Stimulated activated effector memory CD8-positive, alpha-beta T cell treated with anti-CD3 and anti-CD28 coated beads, Interleukin-12 subunit alpha, Interleukin-12 subunit beta, amount 100 ng/mL, for 72 hours (primary cell): ENCODE measurements around the gene CCL1.
"Not testable (repeated sequence)": the region's sequence is repeated elsewhere in the genome, so short reads cannot be mapped to it uniquely, and the experiment has no call there.

Experiments used
- ATAC-seq: fragments of 150-1000 bp; cut with Tn5 transposase; 2 replicates; pipeline ENCODE4 v1.10.0; 2021
- DNase-seq, 2 donors: peaks; one replicate each; pipeline ENCODE4 v3.0.0; 2021 to 2022; ENCODE audit warnings: low spot score in 2 of 2
- H3K27ac Mint-ChIP-seq: one replicate; pipeline ENCODE4 v1.8.0; 2022; ENCODE audit warnings: mild to moderate bottlenecking, mixed read lengths
- H3K36me3 Mint-ChIP-seq: one replicate; pipeline ENCODE4 v1.8.0; 2022; ENCODE audit warnings: mild to moderate bottlenecking, mixed read lengths
- H3K4me1 Mint-ChIP-seq: one replicate; pipeline ENCODE4 v1.8.0; 2022; ENCODE audit warnings: mixed read lengths
- H3K4me3 Mint-ChIP-seq: one replicate; pipeline ENCODE4 v1.8.0; 2022; ENCODE audit warnings: mild to moderate bottlenecking, mixed read lengths
- H3K9me3 Mint-ChIP-seq: one replicate; pipeline ENCODE4 v1.8.0; 2022; ENCODE audit warnings: mixed read lengths

The CCL1 gene

GRCh38 chr17:34354637-34355036 lies 8.4 kb downstream of the CCL1 start:
- H3K4me1 Mint-ChIP-seq: no peaks in the 10 kb centered on the region
- DNase-seq (no peak), ATAC-seq (no peak)
- H3K9me3 Mint-ChIP-seq: peaks cover 3% of the 10 kb centered on the region
- no peaks in the 10 kb centered on the region for H3K36me3 Mint-ChIP-seq
- no peak overlapping the region for H3K4me3 Mint-ChIP-seq
- H3K27ac Mint-ChIP-seq: no peak overlapping the region

DNA sequence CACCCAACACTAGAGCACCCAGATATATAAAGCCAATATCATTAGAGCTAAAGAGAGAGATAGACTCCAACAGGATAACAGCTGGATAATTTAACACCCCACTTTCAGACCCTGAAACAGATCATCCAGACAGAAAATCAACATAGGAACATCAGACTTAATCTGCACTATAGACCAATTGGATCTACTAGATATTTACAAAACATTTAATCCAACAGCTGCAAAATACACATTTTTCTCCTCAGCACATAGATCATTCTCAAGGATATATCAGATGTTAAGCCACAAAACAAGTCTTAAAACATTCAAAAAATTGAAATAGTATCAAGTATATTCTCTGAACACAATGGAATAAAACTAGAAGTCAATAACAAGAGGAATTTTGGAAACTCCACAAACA lies 10.8 kb downstream of the CCL1 start:
- ATAC-seq: no peak
- no peak overlapping the region for H3K27ac Mint-ChIP-seq
- H3K4me3 Mint-ChIP-seq: no peak overlapping the region
- H3K9me3 Mint-ChIP-seq: peaks cover 3% of the 10 kb centered on the region
- H3K4me1 Mint-ChIP-seq: no peaks in the 10 kb centered on the region
- no peaks in the 10 kb centered on the region for H3K36me3 Mint-ChIP-seq
- no peak for DNase-seq

- Mint-ChIP-seq H3K4me1 (no peaks in the 10 kb centered on the region), H3K27ac (no peak overlapping the region), H3K4me3 (no peak overlapping the region), H3K9me3 (peaks cover 3% of the 10 kb centered on the region), H3K36me3 (no peaks in the 10 kb centered on the region)
- ATAC-seq (no peak), DNase-seq (no peak)
These were observed 11.9 kb downstream of the CCL1 start for GRCh38 chr17:34351096-34351495.

GRCh38 chr17:34349751-34350150 lies 13.3 kb downstream of the CCL1 start:
- H3K9me3 Mint-ChIP-seq: peaks cover 3% of the 10 kb centered on the region
- DNase-seq (no peak), ATAC-seq (no peak)
- no peak overlapping the region for H3K4me3 Mint-ChIP-seq
- H3K27ac Mint-ChIP-seq: no peak overlapping the region
- no peaks in the 10 kb centered on the region for H3K4me1 Mint-ChIP-seq
- no peaks in the 10 kb centered on the region for H3K36me3 Mint-ChIP-seq

DNA sequence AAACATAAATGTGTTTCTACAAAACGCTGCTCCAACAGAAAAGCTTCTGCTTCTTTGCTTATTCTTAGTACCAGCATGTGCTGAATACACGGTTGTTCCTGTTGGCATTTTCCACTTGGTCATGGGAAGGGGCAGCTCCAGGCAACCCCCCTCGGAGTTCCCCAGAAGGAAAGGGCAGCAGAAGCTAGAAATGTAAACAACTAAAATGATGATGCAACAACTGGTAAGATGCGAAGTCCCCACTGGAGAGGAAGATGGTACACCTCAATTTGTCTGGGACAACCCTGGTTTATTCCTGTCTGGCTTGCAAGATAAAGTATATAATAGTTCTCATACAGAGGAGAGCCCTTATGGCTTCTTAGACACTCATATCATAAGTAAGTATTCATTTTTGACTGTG lies 16.0 kb downstream of the CCL1 start:
- Mint-ChIP-seq H3K9me3 (no peaks in the 10 kb centered on the region), H3K27ac (no peak overlapping the region), H3K4me1 (no peaks in the 10 kb centered on the region), H3K4me3 (no peak overlapping the region), H3K36me3 (no peaks in the 10 kb centered on the region)
- DNase-seq (no peak), ATAC-seq (no peak)

GRCh38 chr17:34341916-34342315 lies 21.1 kb downstream of the CCL1 start:
- DNase-seq: no peak
- Mint-ChIP-seq H3K36me3 (no peaks in the 10 kb centered on the region), H3K4me3 (no peak overlapping the region), H3K4me1 (no peaks in the 10 kb centered on the region), H3K9me3 (peaks cover 2% of the 10 kb centered on the region), H3K27ac (no peak overlapping the region)
- no peak for ATAC-seq

DNA sequence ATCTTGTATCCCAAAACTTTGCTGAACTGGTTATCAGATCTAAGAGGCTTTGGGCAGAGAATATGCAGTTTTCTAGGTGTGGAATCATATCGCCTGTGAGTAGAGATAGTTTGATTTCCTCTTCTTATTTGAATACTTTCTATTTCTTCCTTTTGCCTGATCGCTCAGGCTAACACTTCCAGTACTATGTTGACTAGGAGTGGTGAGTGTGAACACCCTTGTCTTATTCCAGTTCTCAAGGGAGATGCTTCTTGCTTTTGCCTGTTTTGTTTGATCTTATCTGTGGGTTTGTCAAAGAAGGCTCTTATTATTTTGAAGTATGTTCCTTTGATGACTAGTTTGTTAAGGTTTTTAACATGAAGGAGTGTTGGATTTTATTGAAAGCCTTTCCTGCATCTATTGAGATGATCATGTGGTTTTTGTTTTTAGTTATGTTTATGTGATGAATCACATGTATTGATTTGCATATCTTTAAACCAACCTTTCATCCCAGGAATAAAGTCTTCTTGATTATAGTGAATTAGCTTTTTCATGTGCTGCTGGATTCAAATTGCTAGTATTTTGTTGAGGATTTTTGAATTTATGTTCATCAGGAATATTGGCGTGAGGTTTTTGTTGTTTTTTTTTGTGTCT lies 23.8 kb downstream of the CCL1 start:
- Mint-ChIP-seq H3K27ac (no peak overlapping the region), H3K36me3 (no peaks in the 10 kb centered on the region), H3K4me3 (no peak overlapping the region), H3K9me3 (peaks cover 2% of the 10 kb centered on the region), H3K4me1 (no peaks in the 10 kb centered on the region)
- ATAC-seq: no peak
- DNase-seq: no peak

GRCh38 chr17:34337701-34338100 lies 25.3 kb downstream of the CCL1 start:
- peaks cover 2% of the 10 kb centered on the region for H3K9me3 Mint-ChIP-seq

GRCh38 chr17:34327580-34327979 lies 35.5 kb downstream of the CCL1 start:
- not testable (repeated sequence) for H3K9me3 Mint-ChIP-seq, H3K4me1 Mint-ChIP-seq, H3K4me3 Mint-ChIP-seq, H3K27ac Mint-ChIP-seq, ATAC-seq, H3K36me3 Mint-ChIP-seq, DNase-seq

More at GRCh38 chr17:34337701-34338100, 25.3 kb downstream of the CCL1 start:
- Mint-ChIP-seq H3K36me3 (no peaks in the 10 kb centered on the region), H3K27ac (no peak overlapping the region), H3K4me3 (no peak overlapping the region), H3K4me1 (no peaks in the 10 kb centered on the region)
- DNase-seq (no peak), ATAC-seq (no peak)

GRCh38 chr17:34321964-34322363 lies 41.1 kb downstream of the CCL1 start:
- DNase-seq: no peak
- no peak overlapping the region for H3K27ac Mint-ChIP-seq
- no peaks in the 10 kb centered on the region for H3K4me1 Mint-ChIP-seq
- peaks cover 6% of the 10 kb centered on the region for H3K9me3 Mint-ChIP-seq
- H3K4me3 Mint-ChIP-seq: no peak overlapping the region
- H3K36me3 Mint-ChIP-seq: no peaks in the 10 kb centered on the region
- no peak for ATAC-seq

- H3K4me1 Mint-ChIP-seq: no peaks in the 10 kb centered on the region
- no peaks in the 10 kb centered on the region for H3K9me3 Mint-ChIP-seq
- H3K4me3 Mint-ChIP-seq: no peak within 1 kb of the TSS
- DNase-seq: no peak
- no peaks in the 10 kb centered on the region for H3K36me3 Mint-ChIP-seq
- no peak for ATAC-seq
- no peak within 1 kb of the TSS for H3K27ac Mint-ChIP-seq
These were observed 44.0 kb downstream of the CCL1 start, which contains the start of gene CCL8 for GRCh38 chr17:34319039-34319483. CCL8 (plus strand) TSS chr17:34319435; CDS start chr17:34319502, 67 bp downstream.

DNA sequence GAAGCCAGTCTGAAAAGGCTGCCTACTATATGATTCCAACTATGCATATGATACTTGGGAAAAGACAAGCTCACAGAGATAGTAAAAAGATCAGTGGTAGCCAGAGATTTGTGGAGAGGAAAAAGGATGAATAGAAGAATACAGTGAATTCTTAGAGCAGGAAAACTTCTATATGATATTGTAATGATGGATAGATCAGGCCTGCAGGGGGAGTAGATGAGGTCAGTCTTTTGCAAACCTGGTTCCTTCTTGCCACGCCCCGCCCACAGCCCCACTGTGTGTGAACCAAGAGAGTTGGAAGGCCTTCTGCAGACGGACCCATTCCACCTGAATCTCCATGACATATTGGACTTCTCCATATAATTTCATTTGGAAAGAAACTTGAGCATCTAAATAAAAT lies 44.6 kb downstream of the CCL1 start:
- no peak overlapping the region for H3K27ac Mint-ChIP-seq
- DNase-seq: no peak

DNA sequence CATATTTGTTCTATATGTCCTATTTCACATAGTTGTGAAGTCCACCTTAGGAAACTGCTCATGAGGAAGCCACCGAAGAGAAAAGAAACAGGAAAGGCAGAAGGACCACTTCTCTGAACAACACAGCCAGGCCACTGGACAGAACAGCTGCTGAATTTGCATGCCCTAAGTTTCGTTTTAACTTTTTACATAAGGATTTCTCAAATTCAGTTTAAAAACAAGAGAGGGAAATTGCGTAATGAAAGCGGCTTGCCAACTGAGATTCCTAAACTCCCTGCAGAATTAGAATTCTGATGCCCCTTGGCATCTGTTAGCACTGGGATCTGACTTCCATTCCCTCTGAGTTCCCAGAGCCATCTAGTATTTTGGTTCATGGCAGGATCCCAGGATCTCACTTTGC lies 48.8 kb downstream of the CCL1 start:
- Mint-ChIP-seq H3K4me1 (no peaks in the 10 kb centered on the region), H3K36me3 (no peaks in the 10 kb centered on the region), H3K9me3 (no peaks in the 10 kb centered on the region), H3K27ac (no peak overlapping the region), H3K4me3 (no peak overlapping the region)
- ATAC-seq (no peak), DNase-seq (no peak)

More for the DNA sequence above, 44.6 kb downstream of the CCL1 start:
- H3K36me3 Mint-ChIP-seq: no peaks in the 10 kb centered on the region
- H3K9me3 Mint-ChIP-seq: no peaks in the 10 kb centered on the region
- no peak overlapping the region for H3K4me3 Mint-ChIP-seq
- no peaks in the 10 kb centered on the region for H3K4me1 Mint-ChIP-seq
- ATAC-seq: no peak

GRCh38 chr17:34313164-34313563 lies 49.9 kb downstream of the CCL1 start:
- Mint-ChIP-seq H3K4me3 (no peak overlapping the region), H3K36me3 (no peaks in the 10 kb centered on the region), H3K4me1 (no peaks in the 10 kb centered on the region), H3K27ac (no peak overlapping the region), H3K9me3 (no peaks in the 10 kb centered on the region)
- DNase-seq: no peak
- ATAC-seq: no peak

GRCh38 chr17:34312080-34312479 lies 51.0 kb downstream of the CCL1 start:
- ATAC-seq (no peak), DNase-seq (no peak)
- no peaks in the 10 kb centered on the region for H3K4me1 Mint-ChIP-seq
- no peak overlapping the region for H3K4me3 Mint-ChIP-seq
- H3K36me3 Mint-ChIP-seq: no peaks in the 10 kb centered on the region
- H3K27ac Mint-ChIP-seq: no peak overlapping the region
- no peaks in the 10 kb centered on the region for H3K9me3 Mint-ChIP-seq

DNA sequence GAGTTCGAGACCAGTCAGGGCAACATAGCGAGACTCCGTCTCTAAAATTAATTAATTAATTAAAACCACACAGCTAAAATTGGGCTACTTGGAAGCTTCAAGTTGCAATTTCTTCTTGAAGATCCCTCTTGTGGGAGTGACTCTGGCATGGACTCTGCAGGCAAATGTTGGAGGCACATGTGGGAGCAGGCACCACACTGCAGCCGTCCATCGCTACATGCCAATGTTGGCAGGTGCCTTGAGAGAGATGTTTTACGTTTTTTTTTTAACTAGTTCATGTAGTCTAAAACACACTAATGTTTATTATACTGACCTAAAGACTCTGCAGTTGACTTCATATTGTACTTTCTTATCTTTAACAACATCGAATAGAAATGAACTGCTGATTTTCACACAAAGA lies 51.7 kb downstream of the CCL1 start:
- no peak for DNase-seq
- Mint-ChIP-seq H3K9me3 (no peaks in the 10 kb centered on the region), H3K4me1 (no peaks in the 10 kb centered on the region), H3K4me3 (no peak overlapping the region), H3K27ac (no peak overlapping the region), H3K36me3 (no peaks in the 10 kb centered on the region)
- no peak for ATAC-seq
